Dendritic cell treated with granulocyte-macrophage colony-stimulating factor and Interleukin-4, amounts not matched to agents 40 ng/mL and 50 ng/mL, for 4 days (primary cell): Measurements from ENCODE around the gene CCSER1.
"Not testable (repeated sequence)": the region's sequence is repeated elsewhere in the genome, so short reads cannot be mapped to it uniquely, and the experiment has no call there.

Experiments used
- H3K27ac Mint-ChIP-seq: one replicate; pipeline ENCODE4 v1.8.0; 2022; ENCODE audit warnings: mild to moderate bottlenecking, mixed read lengths
- H3K27me3 Mint-ChIP-seq: one replicate; pipeline ENCODE4 v1.8.0; 2022; ENCODE audit warnings: mild to moderate bottlenecking, mixed read lengths
- H3K36me3 Mint-ChIP-seq: one replicate; pipeline ENCODE4 v1.8.0; 2022; ENCODE audit warnings: low read depth, mixed read lengths
- H3K4me1 Mint-ChIP-seq: one replicate; pipeline ENCODE4 v1.8.0; 2022; ENCODE audit warnings: low read depth, mixed read lengths
- H3K4me3 Mint-ChIP-seq: one replicate; pipeline ENCODE4 v1.8.0; 2022; ENCODE audit warnings: mild to moderate bottlenecking, moderate library complexity, mixed read lengths
- H3K9me3 Mint-ChIP-seq: one replicate; pipeline ENCODE4 v1.8.0; 2022; ENCODE audit warnings: mixed read lengths
- intact Hi-C: fragments of 100-400 bp; cut with micrococcal nuclease; formaldehyde crosslinking; loops from one replicate; pipeline ENCODE4 v1.15.0; 2022

CCSER1 gene

GRCh38 chr4:90825849-90826248 is 698.7 kb downstream of the CCSER1 start:
- Mint-ChIP-seq H3K9me3 (no peaks in the 10 kb centered on the region), H3K36me3 (no peaks in the 10 kb centered on the region), H3K27ac (no peak overlapping the region), H3K27me3 (no peaks in the 10 kb centered on the region), H3K4me1 (no peaks in the 10 kb centered on the region), H3K4me3 (no peak overlapping the region)
- intact Hi-C loops = no loop called here

- H3K27ac Mint-ChIP-seq = no peak overlapping the region
- no peaks in the 10 kb centered on the region for H3K4me1 Mint-ChIP-seq
- no peak overlapping the region for H3K4me3 Mint-ChIP-seq
- H3K27me3 Mint-ChIP-seq = no peaks in the 10 kb centered on the region
- H3K36me3 Mint-ChIP-seq = no peaks in the 10 kb centered on the region
- H3K9me3 Mint-ChIP-seq = no peaks in the 10 kb centered on the region
- intact Hi-C loops = no loop called here
Observed at GRCh38 chr4:90833706-90834105, 706.5 kb downstream of the CCSER1 start.

DNA sequence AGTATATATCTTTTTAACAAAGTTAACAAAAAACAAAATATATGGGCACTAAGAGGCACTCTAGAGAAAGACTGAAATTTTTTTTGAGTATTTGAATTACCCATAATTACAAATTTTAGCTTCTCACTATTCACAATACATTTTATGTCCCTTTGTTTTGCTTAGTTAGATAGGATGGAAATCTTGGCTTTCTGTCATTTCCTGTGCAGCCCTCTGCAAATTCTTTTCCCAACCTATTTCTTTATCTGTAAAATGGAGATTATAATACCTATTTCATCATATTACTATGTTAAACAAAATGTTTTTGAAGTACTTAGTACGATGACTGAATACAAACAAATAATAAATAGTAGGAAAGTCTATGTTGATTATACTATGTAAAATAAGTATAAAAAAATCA is 710.0 kb downstream of the CCSER1 start:
- Mint-ChIP-seq H3K27me3 (no peaks in the 10 kb centered on the region), H3K4me3 (no peak overlapping the region), H3K27ac (no peak overlapping the region), H3K9me3 (no peaks in the 10 kb centered on the region), H3K4me1 (peaks cover under 1% of the 10 kb centered on the region), H3K36me3 (no peaks in the 10 kb centered on the region)
- intact Hi-C loops = no loop called here

DNA sequence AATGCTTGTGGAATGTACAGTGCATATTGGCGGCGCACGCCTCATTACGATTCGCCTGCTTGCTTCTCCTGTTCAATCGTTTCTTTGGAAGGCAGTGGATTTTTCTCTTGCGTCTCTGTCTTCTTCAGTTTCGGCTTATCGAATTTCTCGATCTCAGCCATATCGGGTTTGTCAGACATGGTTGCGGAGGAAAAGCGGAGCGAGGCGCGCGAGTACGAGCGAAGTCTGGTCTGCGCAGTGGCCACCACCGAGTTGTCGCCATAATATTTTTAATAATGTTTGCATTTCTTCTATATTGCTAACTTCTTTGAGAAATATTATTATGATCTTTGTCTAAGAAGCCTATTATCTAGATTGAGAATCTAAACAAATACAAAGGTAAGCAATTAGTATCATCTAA is 711.7 kb downstream of the CCSER1 start:
- H3K36me3 Mint-ChIP-seq, H3K27ac Mint-ChIP-seq, H3K27me3 Mint-ChIP-seq, intact Hi-C loops, H3K9me3 Mint-ChIP-seq, H3K4me3 Mint-ChIP-seq, H3K4me1 Mint-ChIP-seq: not testable (repeated sequence)

GRCh38 chr4:90840291-90840690 is 713.1 kb downstream of the CCSER1 start:
- H3K4me3 Mint-ChIP-seq = no peak overlapping the region
- no peak overlapping the region for H3K27ac Mint-ChIP-seq
- intact Hi-C loops = no loop called here
- H3K4me1 Mint-ChIP-seq = peaks cover 4% of the 10 kb centered on the region
- H3K36me3 Mint-ChIP-seq = no peaks in the 10 kb centered on the region
- no peaks in the 10 kb centered on the region for H3K27me3 Mint-ChIP-seq
- no peaks in the 10 kb centered on the region for H3K9me3 Mint-ChIP-seq

DNA sequence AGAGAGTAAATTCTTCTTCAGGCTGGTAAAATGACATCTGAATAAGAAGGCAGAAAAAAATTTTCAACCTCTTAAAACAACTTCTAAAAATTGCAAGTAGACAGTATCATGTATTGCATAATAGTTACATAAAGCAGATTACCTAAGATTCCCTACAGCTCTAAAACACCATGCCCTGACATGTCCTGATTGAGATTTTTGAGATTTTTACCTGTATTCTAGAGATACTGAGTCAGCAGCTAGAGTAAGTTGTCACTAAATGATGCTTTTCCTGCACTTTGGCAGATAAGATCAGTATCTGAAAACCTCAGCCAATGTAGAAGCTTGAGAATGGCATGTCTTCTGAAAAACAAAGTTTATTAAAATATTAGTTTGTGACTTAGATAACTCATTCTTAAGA is 713.6 kb downstream of the CCSER1 start:
- H3K4me3 Mint-ChIP-seq = no peak overlapping the region
- H3K9me3 Mint-ChIP-seq = no peaks in the 10 kb centered on the region
- H3K36me3 Mint-ChIP-seq = no peaks in the 10 kb centered on the region
- intact Hi-C loops = no loop called here
- peaks cover 4% of the 10 kb centered on the region for H3K4me1 Mint-ChIP-seq
- no peak overlapping the region for H3K27ac Mint-ChIP-seq
- H3K27me3 Mint-ChIP-seq = no peaks in the 10 kb centered on the region

DNA sequence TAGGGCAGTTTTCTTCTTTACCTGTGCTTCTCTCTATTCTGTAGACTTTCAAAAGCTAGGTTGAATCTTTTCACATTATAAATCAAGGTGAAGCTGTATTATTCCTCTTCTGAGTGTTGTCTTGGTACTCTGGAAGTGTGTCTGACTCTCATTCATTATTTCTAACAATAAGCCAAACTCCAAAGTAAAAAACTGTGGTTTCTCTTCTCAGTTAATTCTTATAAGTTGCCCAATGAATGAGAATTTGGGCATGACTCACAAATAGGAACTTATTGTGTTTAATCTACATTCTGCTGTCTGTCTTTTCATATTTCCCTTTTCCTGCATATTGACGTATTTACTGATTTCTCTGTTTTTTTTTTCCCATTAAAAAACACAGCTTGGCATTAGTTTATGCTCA is 714.5 kb downstream of the CCSER1 start:
- Mint-ChIP-seq H3K36me3 (no peaks in the 10 kb centered on the region), H3K27me3 (no peaks in the 10 kb centered on the region), H3K9me3 (no peaks in the 10 kb centered on the region), H3K27ac (no peak overlapping the region), H3K4me1 (peaks cover 4% of the 10 kb centered on the region), H3K4me3 (no peak overlapping the region)
- intact Hi-C loops = no loop called here

GRCh38 chr4:90842960-90843359 is 715.8 kb downstream of the CCSER1 start:
- intact Hi-C loops = no loop called here
- Mint-ChIP-seq H3K4me3 (no peak overlapping the region), H3K27me3 (no peaks in the 10 kb centered on the region), H3K36me3 (no peaks in the 10 kb centered on the region), H3K27ac (no peak overlapping the region), H3K9me3 (no peaks in the 10 kb centered on the region), H3K4me1 (peaks cover 4% of the 10 kb centered on the region)

DNA sequence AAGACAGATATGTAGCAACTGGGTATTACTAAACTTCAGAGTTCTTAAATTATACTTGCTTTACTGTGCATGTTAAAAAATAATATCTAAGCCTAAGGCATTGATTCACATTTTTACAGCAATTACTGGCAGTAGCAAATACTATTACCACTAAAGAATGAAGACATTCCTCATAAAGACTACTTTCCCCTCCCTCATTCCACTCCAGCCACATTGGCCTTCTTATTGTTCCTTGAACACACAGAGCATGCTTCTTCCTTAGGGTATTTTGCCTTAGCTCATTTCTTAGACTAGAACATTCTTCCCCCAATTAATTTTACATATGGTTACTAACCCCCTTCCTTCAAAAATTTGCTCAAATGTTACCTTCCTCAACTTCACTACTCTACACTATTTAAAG is 717.0 kb downstream of the CCSER1 start:
- Mint-ChIP-seq H3K4me3 (no peak overlapping the region), H3K27ac (no peak overlapping the region), H3K27me3 (no peaks in the 10 kb centered on the region), H3K36me3 (no peaks in the 10 kb centered on the region), H3K4me1 (peaks cover 4% of the 10 kb centered on the region), H3K9me3 (no peaks in the 10 kb centered on the region)
- intact Hi-C loops = no loop called here

DNA sequence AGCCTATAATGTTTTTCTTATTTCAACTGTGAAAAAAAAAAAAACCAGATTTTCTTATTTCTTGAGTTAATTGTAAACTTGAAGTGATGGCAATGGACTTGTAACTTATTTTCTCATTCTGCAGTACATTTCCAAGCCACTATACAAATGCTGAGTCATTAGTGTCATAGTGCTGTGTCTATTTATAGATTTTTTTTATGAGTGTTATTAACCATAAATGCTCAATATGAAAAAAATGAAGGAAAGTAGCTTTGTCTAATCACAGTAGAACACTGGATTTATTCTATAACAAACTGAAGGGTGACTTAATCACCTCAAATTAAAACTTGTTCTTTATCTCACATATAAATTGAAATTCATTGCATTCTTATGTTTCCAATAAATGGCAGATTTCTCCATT is 718.6 kb downstream of the CCSER1 start:
- H3K27me3 Mint-ChIP-seq = no peaks in the 10 kb centered on the region
- H3K36me3 Mint-ChIP-seq = no peaks in the 10 kb centered on the region
- H3K9me3 Mint-ChIP-seq = no peaks in the 10 kb centered on the region
- no peak overlapping the region for H3K4me3 Mint-ChIP-seq
- intact Hi-C loops = no loop called here
- H3K4me1 Mint-ChIP-seq = peaks cover 4% of the 10 kb centered on the region
- no peak overlapping the region for H3K27ac Mint-ChIP-seq

DNA sequence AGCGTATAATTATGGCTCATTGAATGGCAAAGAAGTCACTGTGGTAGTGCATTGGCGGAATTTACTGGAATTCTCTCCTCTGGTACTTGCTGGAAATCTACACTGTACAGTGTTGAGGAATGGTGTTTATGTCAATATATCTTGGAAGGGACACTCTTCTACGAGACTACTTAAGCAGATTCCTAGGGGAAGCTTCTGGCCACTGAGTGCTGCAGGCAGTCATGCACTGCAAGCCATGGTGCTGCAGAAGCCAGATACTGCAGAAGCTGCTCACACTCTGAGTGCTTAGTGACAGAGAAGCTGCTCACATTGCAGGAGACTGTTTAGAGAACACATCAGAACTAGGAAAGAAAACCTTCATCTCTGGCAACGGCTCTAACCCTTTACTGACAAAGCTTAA is 725.0 kb downstream of the CCSER1 start:
- Mint-ChIP-seq H3K27me3 (no peaks in the 10 kb centered on the region), H3K4me3 (no peak overlapping the region), H3K36me3 (no peaks in the 10 kb centered on the region), H3K9me3 (peaks cover 8% of the 10 kb centered on the region), H3K4me1 (no peaks in the 10 kb centered on the region), H3K27ac (no peak overlapping the region)
- intact Hi-C loops = no loop called here

- intact Hi-C loops = no loop called here
- Mint-ChIP-seq H3K4me3 (no peak overlapping the region), H3K4me1 (no peaks in the 10 kb centered on the region), H3K36me3 (no peaks in the 10 kb centered on the region), H3K9me3 (peaks cover 8% of the 10 kb centered on the region), H3K27me3 (no peaks in the 10 kb centered on the region), H3K27ac (no peak overlapping the region)
Observed at GRCh38 chr4:90855111-90855510, 727.9 kb downstream of the CCSER1 start.

GRCh38 chr4:90857081-90857820 is 730.1 kb downstream of the CCSER1 start:
- Mint-ChIP-seq H3K27me3 (no peaks in the 10 kb centered on the region), H3K9me3 (peaks cover 8% of the 10 kb centered on the region), H3K4me1 (no peaks in the 10 kb centered on the region), H3K27ac (no peak overlapping the region), H3K4me3 (no peak overlapping the region), H3K36me3 (no peaks in the 10 kb centered on the region)
- intact Hi-C loops = no loop called here

GRCh38 chr4:90875791-90876190 is 748.6 kb downstream of the CCSER1 start:
- no peaks in the 10 kb centered on the region for H3K27me3 Mint-ChIP-seq
- intact Hi-C loops = no loop called here
- H3K27ac Mint-ChIP-seq = no peak overlapping the region
- H3K4me3 Mint-ChIP-seq = no peak overlapping the region
- peaks cover 44% of the 10 kb centered on the region for H3K9me3 Mint-ChIP-seq
- H3K36me3 Mint-ChIP-seq = no peaks in the 10 kb centered on the region
- H3K4me1 Mint-ChIP-seq = no peaks in the 10 kb centered on the region

DNA sequence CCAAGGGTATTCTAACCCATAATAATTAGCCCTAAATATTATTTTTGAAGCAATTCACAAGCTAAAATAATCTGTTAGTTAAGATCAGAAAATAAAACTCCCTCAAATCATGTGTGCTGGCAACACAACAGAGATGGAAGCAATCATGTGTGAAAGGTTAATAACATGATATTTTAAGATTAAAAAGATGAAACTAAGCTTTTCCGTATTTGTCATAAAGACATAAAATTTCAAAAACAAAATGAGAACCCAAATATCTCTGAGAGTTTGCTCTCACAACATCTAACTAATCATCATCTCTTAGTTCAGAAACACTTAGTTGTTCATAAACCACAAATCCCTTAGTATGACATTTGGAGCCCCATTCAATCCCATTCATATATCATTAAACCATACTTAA is 749.1 kb downstream of the CCSER1 start:
- no peak overlapping the region for H3K27ac Mint-ChIP-seq
- no peaks in the 10 kb centered on the region for H3K36me3 Mint-ChIP-seq
- no peaks in the 10 kb centered on the region for H3K4me1 Mint-ChIP-seq
- H3K27me3 Mint-ChIP-seq = no peaks in the 10 kb centered on the region
- H3K4me3 Mint-ChIP-seq = no peak overlapping the region
- peaks cover 39% of the 10 kb centered on the region for H3K9me3 Mint-ChIP-seq
- intact Hi-C loops = no loop called here
